Hepatocyte (in vitro differentiated cells): ENCODE data around the gene MAPK14. TPM values are rescaled to one million over a fixed set of nuclear protein-coding genes. Genes with fewer than 3 reads are reported as not detected.

Experiments used
- DNase-seq: peaks from one replicate; pipeline ENCODE4 v3.0.0-alpha.2; 2016; ENCODE audit warnings: low spot score
- H2AFZ ChIP-seq: fragments of 200-600 bp; sonication (generic); 2 replicates; pipeline ENCODE4 v1.6.0; 2016; ENCODE audit warnings: antibody characterized with exemption, mild to moderate bottlenecking
- H3K27ac ChIP-seq: fragments of 200-600 bp; sonication (generic); 2 replicates; pipeline ENCODE4 v1.5.1; 2016; ENCODE audit warnings: mild to moderate bottlenecking
- H3K27me3 ChIP-seq: fragments of 200-600 bp; sonication (generic); 2 replicates; pipeline ENCODE4 v1.6.1; 2016
- H3K36me3 ChIP-seq: fragments of 200-600 bp; sonication (generic); replicated peaks from 2 replicates; pipeline ENCODE4 v1.5.1; 2016; ENCODE audit warnings: low read depth; ENCODE audit not compliant: insufficient read depth
- H3K4me1 ChIP-seq: fragments of 200-600 bp; sonication (generic); 2 replicates; pipeline ENCODE4 v1.5.1; 2016; ENCODE audit warnings: mild to moderate bottlenecking, moderate library complexity; ENCODE audit not compliant: insufficient read depth
- H3K4me2 ChIP-seq: fragments of 200-600 bp; sonication (generic); 2 replicates; pipeline ENCODE4 v1.6.0; 2016
- H3K4me3 ChIP-seq: fragments of 200-600 bp; sonication (generic); 2 replicates; pipeline ENCODE4 v1.5.1; 2016; ENCODE audit warnings: mild to moderate bottlenecking
- H3K79me2 ChIP-seq: fragments of 200-600 bp; sonication (generic); 2 replicates; pipeline ENCODE4 v1.6.0; 2017; ENCODE audit warnings: mild to moderate bottlenecking
- H3K9me2 ChIP-seq: fragments of 200-600 bp; sonication (generic); replicated peaks from 2 replicates; pipeline ENCODE4 v1.6.0; 2017; ENCODE audit warnings: mild to moderate bottlenecking; ENCODE audit not compliant: insufficient read depth
- H3K9me3 ChIP-seq: fragments of 200-600 bp; sonication (generic); 2 replicates; pipeline ENCODE4 v1.5.1; 2016; ENCODE audit warnings: low read depth, mild to moderate bottlenecking
- H4K20me1 ChIP-seq: fragments of 200-600 bp; sonication (generic); 2 replicates; pipeline ENCODE4 v1.6.0; 2016; ENCODE audit warnings: mild to moderate bottlenecking; ENCODE audit not compliant: insufficient read depth, poor library complexity, severe bottlenecking
- EZH2 ChIP-seq: fragments of 200-600 bp; sonication (generic); IDR thresholded peaks from 2 replicates; pipeline ENCODE4 v1.6.1; 2016; ENCODE audit warnings: antibody characterized with exemption, mild to moderate bottlenecking, borderline replicate concordance
- EZH2phosphoT487 ChIP-seq: fragments of 200-600 bp; sonication (generic); IDR thresholded peaks from one replicate; pipeline ENCODE4 v1.6.1; 2018; ENCODE audit warnings: antibody characterized with exemption, mild to moderate bottlenecking, low read depth, moderate library complexity; ENCODE audit not compliant: unreplicated experiment, severe bottlenecking
- WGBS: methylation state at CpG from one replicate; pipeline ENCODE4 v1.1.6; 2016; ENCODE audit warnings: low lambda C conversion rate; ENCODE audit errors: missing lambda C conversion rate; 5-methylcytosine and 5-hydroxymethylcytosine counted together
- polyA plus RNA-seq: library from polyadenylated mRNA; unstranded; fragments of >200 nt; fragmentation: Nextera tagmentation; extraction: Ambion mirVana; gene quantifications from 2 replicates; pipeline ENCODE4 v1.2.1, GENCODE V29; 2016
- total RNA-seq: library from RNA; depleted of rRNA; stranded (reverse); fragments of >200 nt; gene quantifications from 2 replicates; pipeline ENCODE4 v1.2.3, GENCODE V29; 2014
- TF ChIP-seq, protein P1 (sequence below): fragments of 200-600 bp; sonication (generic); IDR thresholded peaks from 2 replicates; pipeline ENCODE4 v1.5.1; 2016; ENCODE audit warnings: antibody characterized with exemption, mild to moderate bottlenecking; ENCODE audit not compliant: poor library complexity

Gene MAPK14
- total and polyA plus RNA-seq, 2 experiments from 2014 or later, result 46.8 to 86.5 TPM

DNA sequence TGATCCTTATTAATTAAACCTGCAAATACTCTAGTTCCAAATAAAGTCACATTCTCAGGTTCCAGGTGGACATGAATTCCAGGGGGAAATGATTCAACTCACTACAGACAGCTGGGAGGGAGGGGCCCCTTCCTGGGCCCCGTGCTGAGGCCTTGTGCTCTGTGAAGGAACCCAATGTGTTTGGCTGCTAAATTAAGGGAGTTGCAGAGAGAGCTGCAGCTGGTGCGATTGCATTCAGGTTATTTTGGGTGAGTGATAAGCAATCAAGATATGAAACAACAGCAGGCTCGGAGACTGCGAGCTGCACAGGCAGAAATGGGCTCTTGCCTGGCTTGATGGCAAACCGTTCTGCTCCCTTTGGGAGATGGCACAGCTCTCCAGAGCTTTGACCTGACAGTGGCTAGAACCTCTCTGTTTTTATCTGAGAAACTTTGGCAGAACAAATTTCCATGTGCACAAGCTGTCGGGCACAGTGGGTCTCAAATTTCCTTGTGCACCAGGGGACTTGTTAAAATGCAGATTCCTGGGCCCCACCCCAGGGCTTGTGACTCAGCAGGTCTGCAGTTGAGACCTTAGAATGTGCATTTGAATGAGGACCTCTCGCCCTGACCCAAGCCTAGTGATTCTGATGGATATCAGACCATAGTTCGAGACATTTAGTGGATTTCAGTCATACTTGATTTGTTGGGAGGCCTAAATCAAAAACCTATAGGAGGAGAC is 112.5 kb downstream of the MAPK14 start:
- H3K9me2 ChIP-seq, result no peaks in the 10 kb centered on the region
- TF ChIP-seq EZH2phosphoT487 (no peak), EZH2 (no peak)
- TF ChIP-seq, protein P1, sequence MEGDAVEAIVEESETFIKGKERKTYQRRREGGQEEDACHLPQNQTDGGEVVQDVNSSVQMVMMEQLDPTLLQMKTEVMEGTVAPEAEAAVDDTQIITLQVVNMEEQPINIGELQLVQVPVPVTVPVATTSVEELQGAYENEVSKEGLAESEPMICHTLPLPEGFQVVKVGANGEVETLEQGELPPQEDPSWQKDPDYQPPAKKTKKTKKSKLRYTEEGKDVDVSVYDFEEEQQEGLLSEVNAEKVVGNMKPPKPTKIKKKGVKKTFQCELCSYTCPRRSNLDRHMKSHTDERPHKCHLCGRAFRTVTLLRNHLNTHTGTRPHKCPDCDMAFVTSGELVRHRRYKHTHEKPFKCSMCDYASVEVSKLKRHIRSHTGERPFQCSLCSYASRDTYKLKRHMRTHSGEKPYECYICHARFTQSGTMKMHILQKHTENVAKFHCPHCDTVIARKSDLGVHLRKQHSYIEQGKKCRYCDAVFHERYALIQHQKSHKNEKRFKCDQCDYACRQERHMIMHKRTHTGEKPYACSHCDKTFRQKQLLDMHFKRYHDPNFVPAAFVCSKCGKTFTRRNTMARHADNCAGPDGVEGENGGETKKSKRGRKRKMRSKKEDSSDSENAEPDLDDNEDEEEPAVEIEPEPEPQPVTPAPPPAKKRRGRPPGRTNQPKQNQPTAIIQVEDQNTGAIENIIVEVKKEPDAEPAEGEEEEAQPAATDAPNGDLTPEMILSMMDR, result no peak
- no peaks in the 10 kb centered on the region for H3K9me3 ChIP-seq
- H3K27me3 ChIP-seq, result no peaks in the 10 kb centered on the region
- no peaks in the 10 kb centered on the region for H3K79me2 ChIP-seq
- 82% methylated on average over 8 of the region's 8 CpGs for WGBS
- no peak overlapping the region for H3K27ac ChIP-seq
- DNase-seq, result no peak
- no peak overlapping the region for H3K4me3 ChIP-seq
- H3K4me2 ChIP-seq, result no peak overlapping the region
- no peaks in the 10 kb centered on the region for H3K36me3 ChIP-seq
- H3K4me1 ChIP-seq, result no peaks in the 10 kb centered on the region
- no peak overlapping the region for H2AFZ ChIP-seq
- no peaks in the 10 kb centered on the region for H4K20me1 ChIP-seq

DNA sequence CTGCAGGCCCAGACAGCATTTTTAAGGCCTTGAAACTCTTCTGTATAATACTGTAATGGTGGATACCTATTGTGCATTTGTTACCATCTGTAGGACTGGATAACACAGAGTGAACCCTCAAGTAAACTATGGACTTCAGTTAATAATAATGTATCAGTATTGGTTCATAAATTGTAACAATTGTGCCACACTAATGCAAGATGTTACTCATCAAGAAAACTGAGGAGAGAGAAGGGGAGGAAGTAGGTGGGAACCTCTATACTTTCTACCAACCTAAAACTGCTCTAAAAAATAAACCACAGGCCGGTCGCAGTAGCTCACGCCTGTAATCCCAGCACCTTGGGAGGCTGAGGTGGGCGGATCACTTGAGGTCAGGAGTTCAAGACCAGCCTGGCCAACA is 113.5 kb downstream of the MAPK14 start:
- no peaks in the 10 kb centered on the region for H3K36me3 ChIP-seq
- no peak overlapping the region for H3K27ac ChIP-seq
- H3K4me3 ChIP-seq, result no peak overlapping the region
- 98% methylated on average over 4 of the region's 4 CpGs for WGBS
- TF ChIP-seq, protein P1, result no peak
- TF ChIP-seq EZH2phosphoT487 (no peak), EZH2 (no peak)
- H3K27me3 ChIP-seq, result no peaks in the 10 kb centered on the region
- no peaks in the 10 kb centered on the region for H3K4me1 ChIP-seq
- DNase-seq, result no peak
- H3K9me3 ChIP-seq, result no peaks in the 10 kb centered on the region
- H3K4me2 ChIP-seq, result no peak overlapping the region
- no peaks in the 10 kb centered on the region for H4K20me1 ChIP-seq
- H2AFZ ChIP-seq, result no peak overlapping the region
- no peaks in the 10 kb centered on the region for H3K9me2 ChIP-seq
- H3K79me2 ChIP-seq, result no peaks in the 10 kb centered on the region

DNA sequence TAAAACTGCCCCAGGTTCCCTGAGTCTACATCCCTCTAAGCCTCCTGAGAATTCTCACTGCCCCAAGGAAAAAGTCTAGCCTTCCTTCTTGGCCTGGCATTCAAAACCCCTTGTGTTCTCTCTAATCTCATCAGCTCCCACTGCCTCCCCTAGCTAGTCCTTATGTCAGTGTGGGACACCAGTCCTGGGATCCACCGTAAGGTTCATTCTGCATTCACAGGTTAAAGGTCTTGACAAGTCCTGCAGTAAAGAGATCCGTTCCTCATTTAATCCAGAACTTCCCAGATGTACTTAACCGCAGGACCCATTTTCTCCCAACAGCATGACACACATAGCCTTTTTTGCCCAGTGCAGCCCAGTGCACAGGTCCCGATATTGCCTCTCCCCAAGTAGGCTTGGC is 114.4 kb downstream of the MAPK14 start:
- H3K4me1 ChIP-seq, result no peaks in the 10 kb centered on the region
- no peak for DNase-seq

More for the DNA sequence above, 114.4 kb downstream of the MAPK14 start:
- H3K27me3 ChIP-seq, result no peaks in the 10 kb centered on the region
- no peak overlapping the region for H3K27ac ChIP-seq
- H2AFZ ChIP-seq, result no peak overlapping the region
- no peak overlapping the region for H3K4me2 ChIP-seq
- no peaks in the 10 kb centered on the region for H3K9me3 ChIP-seq
- no peaks in the 10 kb centered on the region for H3K9me2 ChIP-seq
- 93% methylated on average over 4 of the region's 4 CpGs for WGBS
- no peaks in the 10 kb centered on the region for H4K20me1 ChIP-seq
- H3K4me3 ChIP-seq, result no peak overlapping the region
- TF ChIP-seq, protein P1, result no peak
- no peak for TF ChIP-seq EZH2
- no peak for TF ChIP-seq EZH2phosphoT487
- no peaks in the 10 kb centered on the region for H3K79me2 ChIP-seq
- no peaks in the 10 kb centered on the region for H3K36me3 ChIP-seq
